Vagina (tissue), 2 donors: ENCODE data around the gene FNDC3A.

Experiments
- POLR2A ChIP-seq, 2 donors: fragments of 450-650 bp; IDR thresholded peaks; one replicate each; pipeline ENCODE4 v1.6.1; 2017; ENCODE audit warnings: antibody characterized with exemption in 2 of 2, mild to moderate bottlenecking in 2 of 2, moderate library complexity in 2 of 2
- POLR2AphosphoS5 ChIP-seq, 2 donors: sonication (generic); formaldehyde crosslinking; IDR thresholded peaks; one replicate each; pipeline ENCODE4 v1.9.0; 2017; ENCODE audit warnings: antibody characterized with exemption in 2 of 2, mild to moderate bottlenecking in 2 of 2, low read depth in 1 of 2; ENCODE audit not compliant: insufficient read depth in 1 of 2
- TF ChIP-seq, protein P1 (sequence below), 3 experiments: fragments of 450-650 bp in 2 of 3; fragments of 200-600 bp in 1 of 3; sonication (generic) in 1 of 3; IDR thresholded peaks; one replicate each; pipeline ENCODE4 v1.5.1; 2017 to 2019; ENCODE audit warnings: antibody characterized with exemption in 3 of 3, mild to moderate bottlenecking in 2 of 3, moderate library complexity in 2 of 3

DNA sequence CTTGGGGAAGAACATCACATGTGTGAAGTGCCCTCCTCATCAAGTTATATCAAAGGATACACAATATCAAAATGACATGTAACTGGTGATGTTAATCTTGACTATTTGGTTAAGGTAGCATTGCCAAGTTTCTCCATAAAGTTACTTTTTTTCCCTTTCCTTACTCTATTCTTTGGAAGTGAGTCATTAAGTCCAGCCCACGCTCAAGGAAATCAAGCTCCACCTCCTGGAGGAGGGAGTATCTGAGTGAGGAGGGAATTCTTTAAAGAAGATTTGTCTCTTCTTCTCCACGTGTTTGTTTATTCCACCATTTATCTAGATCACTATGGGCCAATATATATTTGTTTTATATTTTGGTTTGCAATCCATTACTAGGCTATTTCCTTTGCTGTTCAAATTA lies 33.6 kb upstream of the FNDC3A start:
- no peak for TF ChIP-seq POLR2AphosphoS5 (IDR thresholded peaks at IDR 0.05; ENCODE audit: insufficient read depth in 1 of 2, low read depth in 1 of 2)
- TF ChIP-seq, protein P1, sequence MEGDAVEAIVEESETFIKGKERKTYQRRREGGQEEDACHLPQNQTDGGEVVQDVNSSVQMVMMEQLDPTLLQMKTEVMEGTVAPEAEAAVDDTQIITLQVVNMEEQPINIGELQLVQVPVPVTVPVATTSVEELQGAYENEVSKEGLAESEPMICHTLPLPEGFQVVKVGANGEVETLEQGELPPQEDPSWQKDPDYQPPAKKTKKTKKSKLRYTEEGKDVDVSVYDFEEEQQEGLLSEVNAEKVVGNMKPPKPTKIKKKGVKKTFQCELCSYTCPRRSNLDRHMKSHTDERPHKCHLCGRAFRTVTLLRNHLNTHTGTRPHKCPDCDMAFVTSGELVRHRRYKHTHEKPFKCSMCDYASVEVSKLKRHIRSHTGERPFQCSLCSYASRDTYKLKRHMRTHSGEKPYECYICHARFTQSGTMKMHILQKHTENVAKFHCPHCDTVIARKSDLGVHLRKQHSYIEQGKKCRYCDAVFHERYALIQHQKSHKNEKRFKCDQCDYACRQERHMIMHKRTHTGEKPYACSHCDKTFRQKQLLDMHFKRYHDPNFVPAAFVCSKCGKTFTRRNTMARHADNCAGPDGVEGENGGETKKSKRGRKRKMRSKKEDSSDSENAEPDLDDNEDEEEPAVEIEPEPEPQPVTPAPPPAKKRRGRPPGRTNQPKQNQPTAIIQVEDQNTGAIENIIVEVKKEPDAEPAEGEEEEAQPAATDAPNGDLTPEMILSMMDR (IDR thresholded peaks at IDR 0.05): no peak
- TF ChIP-seq POLR2A (IDR thresholded peaks at IDR 0.05): no peak
